ENCODE data around the gene GNG12. TPM values are rescaled to one million over a fixed set of nuclear protein-coding genes. Genes with fewer than 3 reads are reported as not detected.

Gene GNG12
- total RNA-seq, 4 donors from 2014 or later: 89.6 to 129 (median 90.9) TPM

- no peak for DNase-seq (ENCODE audit: low spot score in 2 of 2)
- H3K4me3 ChIP-seq: no peak overlapping the region
- H3K4me1 ChIP-seq: no peaks in the 10 kb centered on the region
- H3K27ac ChIP-seq: no peak overlapping the region
- H3K36me3 ChIP-seq: no peaks in the 10 kb centered on the region
- H3K27me3 ChIP-seq: no peaks in the 10 kb centered on the region
- TF ChIP-seq POLR2A (IDR thresholded peaks at IDR 0.05) (no peak), POLR2AphosphoS5 (IDR thresholded peaks at IDR 0.05) (no peak), EP300 (IDR thresholded peaks at IDR 0.05) (no peak)
- TF ChIP-seq, protein P1, sequence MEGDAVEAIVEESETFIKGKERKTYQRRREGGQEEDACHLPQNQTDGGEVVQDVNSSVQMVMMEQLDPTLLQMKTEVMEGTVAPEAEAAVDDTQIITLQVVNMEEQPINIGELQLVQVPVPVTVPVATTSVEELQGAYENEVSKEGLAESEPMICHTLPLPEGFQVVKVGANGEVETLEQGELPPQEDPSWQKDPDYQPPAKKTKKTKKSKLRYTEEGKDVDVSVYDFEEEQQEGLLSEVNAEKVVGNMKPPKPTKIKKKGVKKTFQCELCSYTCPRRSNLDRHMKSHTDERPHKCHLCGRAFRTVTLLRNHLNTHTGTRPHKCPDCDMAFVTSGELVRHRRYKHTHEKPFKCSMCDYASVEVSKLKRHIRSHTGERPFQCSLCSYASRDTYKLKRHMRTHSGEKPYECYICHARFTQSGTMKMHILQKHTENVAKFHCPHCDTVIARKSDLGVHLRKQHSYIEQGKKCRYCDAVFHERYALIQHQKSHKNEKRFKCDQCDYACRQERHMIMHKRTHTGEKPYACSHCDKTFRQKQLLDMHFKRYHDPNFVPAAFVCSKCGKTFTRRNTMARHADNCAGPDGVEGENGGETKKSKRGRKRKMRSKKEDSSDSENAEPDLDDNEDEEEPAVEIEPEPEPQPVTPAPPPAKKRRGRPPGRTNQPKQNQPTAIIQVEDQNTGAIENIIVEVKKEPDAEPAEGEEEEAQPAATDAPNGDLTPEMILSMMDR (IDR thresholded peaks at IDR 0.05): no peak
- 75% methylated on average over 2 of the region's 2 CpGs for WGBS
- H3K9me3 ChIP-seq: no peaks in the 10 kb centered on the region
Measured at GRCh38 chr1:67860776-67861175, 27.5 kb upstream of the GNG12 start.

- Histone ChIP-seq H3K4me3 (no peak overlapping the region), H3K27me3 (no peaks in the 10 kb centered on the region), H3K27ac (no peak overlapping the region), H3K4me1 (no peaks in the 10 kb centered on the region), H3K9me3 (no peaks in the 10 kb centered on the region), H3K36me3 (no peaks in the 10 kb centered on the region)
- WGBS: 79% methylated on average over 4 of the region's 4 CpGs
- TF ChIP-seq POLR2A (IDR thresholded peaks at IDR 0.05) (no peak), EP300 (IDR thresholded peaks at IDR 0.05) (no peak), POLR2AphosphoS5 (IDR thresholded peaks at IDR 0.05) (no peak)
- TF ChIP-seq, protein P1 (IDR thresholded peaks at IDR 0.05): no peak
- DNase-seq (ENCODE audit: low spot score in 2 of 2): no peak
Measured at GRCh38 chr1:67856921-67857320, 23.7 kb upstream of the GNG12 start.

DNA sequence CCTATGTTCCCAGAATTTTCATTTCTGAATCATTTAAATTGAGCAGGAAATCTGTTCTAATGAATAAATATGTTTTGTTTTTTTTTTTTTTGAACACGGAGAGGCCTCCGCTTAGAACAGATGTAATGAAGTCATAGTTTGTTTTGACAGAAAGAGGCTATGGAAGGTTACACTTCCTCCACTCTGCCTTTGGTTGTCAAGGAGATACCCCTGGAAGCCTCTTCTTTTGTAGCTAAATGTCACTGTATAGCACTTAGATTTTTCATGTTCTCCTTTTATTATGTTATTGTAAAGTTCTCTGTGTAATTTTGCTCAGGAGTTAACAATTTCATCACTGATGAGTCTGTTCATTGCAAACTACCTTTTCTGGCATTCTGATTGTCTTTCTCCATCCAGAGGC, 22.7 kb upstream of the GNG12 start:
- Histone ChIP-seq H3K36me3 (no peaks in the 10 kb centered on the region), H3K9me3 (no peaks in the 10 kb centered on the region), H3K27ac (no peak overlapping the region), H3K27me3 (no peaks in the 10 kb centered on the region), H3K4me3 (no peak overlapping the region), H3K4me1 (no peaks in the 10 kb centered on the region)
- TF ChIP-seq, protein P1 (IDR thresholded peaks at IDR 0.05): no peak
- TF ChIP-seq POLR2A (IDR thresholded peaks at IDR 0.05) (no peak), POLR2AphosphoS5 (IDR thresholded peaks at IDR 0.05) (no peak), EP300 (IDR thresholded peaks at IDR 0.05) (no peak)
- WGBS: 61% methylated on average over 2 of the region's 2 CpGs
- no peak for DNase-seq (ENCODE audit: low spot score in 2 of 2)

- TF ChIP-seq POLR2AphosphoS5 (IDR thresholded peaks at IDR 0.05): no peak
- TF ChIP-seq EP300 (IDR thresholded peaks at IDR 0.05): no peak
- TF ChIP-seq POLR2A (IDR thresholded peaks at IDR 0.05): no peak
- TF ChIP-seq, protein P1 (IDR thresholded peaks at IDR 0.05): no peak
- no peak for DNase-seq (ENCODE audit: low spot score in 2 of 2)
- Histone ChIP-seq H3K27ac (no peak overlapping the region), H3K4me1 (peaks cover 3% of the 10 kb centered on the region), H3K36me3 (no peaks in the 10 kb centered on the region), H3K27me3 (no peaks in the 10 kb centered on the region), H3K4me3 (no peak overlapping the region), H3K9me3 (no peaks in the 10 kb centered on the region)
- 80% methylated on average over 4 of the region's 4 CpGs for WGBS
Measured at GRCh38 chr1:67855444-67855843, 22.2 kb upstream of the GNG12 start.

- DNase-seq (ENCODE audit: low spot score in 2 of 2): no peak
- Histone ChIP-seq H3K27me3 (no peaks in the 10 kb centered on the region), H3K4me3 (no peak overlapping the region), H3K36me3 (no peaks in the 10 kb centered on the region), H3K4me1 (peaks cover 8% of the 10 kb centered on the region), H3K27ac (no peak overlapping the region), H3K9me3 (no peaks in the 10 kb centered on the region)
- no peak for TF ChIP-seq EP300 (IDR thresholded peaks at IDR 0.05)
- TF ChIP-seq, protein P1 (IDR thresholded peaks at IDR 0.05): peak in 1 of 2 donors; percentile 51
- no peak for TF ChIP-seq POLR2AphosphoS5 (IDR thresholded peaks at IDR 0.05)
- 79% methylated on average over 2 of the region's 2 CpGs for WGBS
Measured at GRCh38 chr1:67853704-67854103, 20.4 kb upstream of the GNG12 start.
